ENCODE data around the gene STRA6.

Gene STRA6

DNA sequence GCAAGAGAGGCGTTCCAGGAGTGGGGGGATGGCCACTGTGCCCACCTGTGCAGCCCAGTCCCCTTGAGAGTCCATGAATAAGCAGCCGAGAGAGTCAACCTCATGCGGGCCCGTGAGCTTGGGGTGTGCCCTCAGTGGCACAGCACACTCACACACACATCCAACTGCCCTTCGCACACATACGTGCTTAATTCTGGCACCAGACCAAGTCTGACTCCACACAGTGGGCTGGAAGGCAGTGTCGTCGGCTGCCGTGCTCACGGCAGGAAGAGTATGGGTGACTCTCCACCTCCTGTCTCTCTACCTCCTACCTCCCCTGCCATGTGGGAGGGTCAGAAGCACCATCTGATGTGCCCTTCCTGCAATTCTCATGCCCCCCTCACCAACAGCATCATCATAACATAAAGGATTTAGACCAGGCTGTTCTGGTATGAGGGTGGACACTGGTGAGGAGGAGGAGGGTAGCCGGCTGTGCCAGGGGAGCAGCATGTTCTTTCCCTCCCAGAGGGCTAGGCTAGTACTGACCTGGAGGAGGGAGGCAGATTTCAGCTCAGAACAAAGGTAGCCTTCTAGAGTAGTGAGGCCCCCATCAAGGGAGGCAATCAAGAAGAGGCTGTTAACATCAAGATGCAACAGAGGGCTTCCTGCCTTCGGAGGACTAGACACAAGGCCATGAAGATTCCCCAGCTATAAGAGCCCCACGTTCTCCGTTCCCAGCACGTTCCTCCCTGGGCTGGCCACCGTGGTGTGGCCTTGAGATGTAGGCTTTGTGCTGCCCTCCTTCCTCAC is 5.3 kb upstream of the STRA6 start:
- Histone ChIP-seq H3K79me2 (ENCODE audit: insufficient read depth, low read length) (no peaks in the 10 kb centered on the region), H3K36me3 (ENCODE audit: insufficient read depth, low read length) (no peaks in the 10 kb centered on the region), H3K9ac (ENCODE audit: low read depth, low read length) (no peak overlapping the region), H3K27ac (ENCODE audit: low read length) (no peak overlapping the region), H3K4me2 (ENCODE audit: insufficient read depth, low read length) (no peak overlapping the region), H3K27me3 (ENCODE audit: insufficient read depth, low read length, poor library complexity) (peaks cover 22% of the 10 kb centered on the region), H2AFZ (ENCODE audit: low read depth, low read length) (no peak overlapping the region), H3K9me3 (ENCODE audit: insufficient read depth, low read length, severe bottlenecking) (no peaks in the 10 kb centered on the region), H3K4me1 (ENCODE audit: insufficient read depth, low read length) (0 out of 2 replicates have a peak, but pooled peaks cover 3% of the 10 kb centered on the region), H3K4me3 (ENCODE audit: low read depth in 1 of 2, low read length in 2 of 2) (no peak overlapping the region), H4K20me1 (ENCODE audit: insufficient read depth, low read length) (no peaks in the 10 kb centered on the region)
- no peak for TF ChIP-seq CTCF (IDR thresholded peaks at IDR 0.05; ENCODE audit: borderline replicate concordance, extremely low read depth, low read length, poor library complexity, severe bottlenecking)
- TF ChIP-seq EZH2 (IDR thresholded peaks at IDR 0.05; ENCODE audit: borderline replicate concordance, low read depth, low read length, severe bottlenecking), result no peak
- DNase-seq (no peak), ATAC-seq (ENCODE audit: insufficient read depth, low read depth) (no peak)

DNA sequence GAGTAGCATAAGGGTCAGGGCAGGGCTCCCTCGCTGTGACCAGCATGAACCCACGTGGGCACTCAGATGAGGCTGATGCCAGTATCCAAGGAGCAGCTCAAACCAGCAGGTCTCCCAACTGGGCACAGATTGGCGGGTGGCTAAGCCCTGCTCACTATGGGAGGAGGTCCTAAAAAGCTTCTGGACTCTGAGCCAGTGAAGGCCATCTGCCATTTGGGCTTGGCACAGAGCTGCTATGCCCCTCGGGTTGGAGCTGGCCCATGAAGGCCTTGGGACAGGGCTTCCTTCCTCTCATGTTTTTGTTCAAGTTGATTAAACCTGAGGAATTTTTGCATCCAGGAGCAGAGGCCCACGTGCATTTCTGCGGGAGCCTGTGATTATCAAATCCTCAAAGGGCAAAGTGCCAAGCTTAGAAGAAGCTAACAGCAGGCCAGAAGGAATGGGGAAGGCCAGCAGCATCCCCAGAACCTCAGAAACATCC is 4.3 kb upstream of the STRA6 start:
- Histone ChIP-seq H4K20me1 (ENCODE audit: insufficient read depth, low read length) (no peaks in the 10 kb centered on the region), H3K4me2 (ENCODE audit: insufficient read depth, low read length) (no peak overlapping the region), H3K4me3 (ENCODE audit: low read depth in 1 of 2, low read length in 2 of 2) (no peak overlapping the region), H3K9ac (ENCODE audit: low read depth, low read length) (no peak overlapping the region), H3K27me3 (ENCODE audit: insufficient read depth, low read length, poor library complexity) (peaks cover 22% of the 10 kb centered on the region), H3K27ac (ENCODE audit: low read length) (no peak overlapping the region), H2AFZ (ENCODE audit: low read depth, low read length) (no peak overlapping the region), H3K9me3 (ENCODE audit: insufficient read depth, low read length, severe bottlenecking) (no peaks in the 10 kb centered on the region), H3K4me1 (ENCODE audit: insufficient read depth, low read length) (0 out of 2 replicates have a peak, but pooled peaks cover 3% of the 10 kb centered on the region), H3K79me2 (ENCODE audit: insufficient read depth, low read length) (no peaks in the 10 kb centered on the region), H3K36me3 (ENCODE audit: insufficient read depth, low read length) (no peaks in the 10 kb centered on the region)
- ATAC-seq (ENCODE audit: insufficient read depth, low read depth), result no peak
- DNase-seq, result no peak
- TF ChIP-seq EZH2 (IDR thresholded peaks at IDR 0.05; ENCODE audit: borderline replicate concordance, low read depth, low read length, severe bottlenecking), result no peak
- TF ChIP-seq CTCF (IDR thresholded peaks at IDR 0.05; ENCODE audit: borderline replicate concordance, extremely low read depth, low read length, poor library complexity, severe bottlenecking), result no peak

DNA sequence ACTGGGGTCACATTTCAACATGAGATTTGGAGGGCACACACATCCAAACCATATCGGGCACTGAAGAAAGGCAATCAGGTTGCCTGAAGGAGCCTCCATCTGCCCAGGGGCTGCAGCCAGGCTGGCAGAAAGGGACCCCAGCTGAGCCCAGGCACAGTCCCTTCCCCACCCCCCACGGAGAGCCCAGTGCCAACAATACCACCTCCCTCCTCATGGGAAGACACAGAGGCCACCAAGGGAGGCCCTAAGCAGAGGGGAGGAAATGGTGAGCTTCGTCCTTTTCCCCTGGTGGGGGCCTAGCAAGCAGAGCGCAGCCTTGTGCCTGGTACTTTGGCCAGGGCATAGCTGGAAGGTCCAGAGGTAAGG is 3.0 kb upstream of the STRA6 start:
- H3K4me1 ChIP-seq (ENCODE audit: insufficient read depth, low read length), result 0 out of 2 replicates have a peak, but pooled peaks cover 3% of the 10 kb centered on the region

More for the DNA sequence above, 3.0 kb upstream of the STRA6 start:
- no peak overlapping the region for H3K27ac ChIP-seq (ENCODE audit: low read length)
- no peak overlapping the region for H3K9ac ChIP-seq (ENCODE audit: low read depth, low read length)
- H3K27me3 ChIP-seq (ENCODE audit: insufficient read depth, low read length, poor library complexity), result peaks cover 23% of the 10 kb centered on the region
- ATAC-seq (ENCODE audit: insufficient read depth, low read depth), result no peak
- TF ChIP-seq EZH2 (IDR thresholded peaks at IDR 0.05; ENCODE audit: borderline replicate concordance, low read depth, low read length, severe bottlenecking) (no peak), CTCF (IDR thresholded peaks at IDR 0.05; ENCODE audit: borderline replicate concordance, extremely low read depth, low read length, poor library complexity, severe bottlenecking) (no peak)
- no peak overlapping the region for H3K4me3 ChIP-seq (ENCODE audit: low read depth in 1 of 2, low read length in 2 of 2)
- no peak overlapping the region for H3K4me2 ChIP-seq (ENCODE audit: insufficient read depth, low read length)
- H3K79me2 ChIP-seq (ENCODE audit: insufficient read depth, low read length), result no peaks in the 10 kb centered on the region
- no peaks in the 10 kb centered on the region for H3K9me3 ChIP-seq (ENCODE audit: insufficient read depth, low read length, severe bottlenecking)
- DNase-seq, result no peak
- H3K36me3 ChIP-seq (ENCODE audit: insufficient read depth, low read length), result no peaks in the 10 kb centered on the region
- H2AFZ ChIP-seq (ENCODE audit: low read depth, low read length), result no peak overlapping the region
- H4K20me1 ChIP-seq (ENCODE audit: insufficient read depth, low read length), result no peaks in the 10 kb centered on the region

Measured in DND-41 (cell line).